Bronchial epithelial cell (primary cell): ENCODE data around the gene ZFP62. TPM values are rescaled to one million over a fixed set of nuclear protein-coding genes. Genes with fewer than 3 reads are reported as not detected.

Experiments used
- DNase-seq: peaks from one replicate; pipeline ENCODE4 v3.0.0-alpha.2; 2010; ENCODE audit warnings: low read depth
- FAIRE-seq: peaks from 2 replicates; lab custom pipeline; 2011; peaks lifted over from hg19 to GRCh38; lab: Jason Lieb, UNC
- H3K27me3 ChIP-seq: 2 replicates; pipeline ENCODE4 v1.5.1; 2011; ENCODE audit warnings: low read length; ENCODE audit not compliant: control insufficient read depth, insufficient read depth
- H3K36me3 ChIP-seq: 2 replicates; pipeline ENCODE4 v1.5.1; 2011; ENCODE audit warnings: low read length; ENCODE audit not compliant: control insufficient read depth, insufficient read depth
- H3K4me3 ChIP-seq: 2 replicates; pipeline ENCODE4 v1.5.1; 2011; ENCODE audit warnings: mild to moderate bottlenecking, low read depth, low read length, control low read depth
- total RNA-seq: library from RNA; depleted of rRNA; stranded (reverse); fragments of >200 nt; gene quantifications from 2 replicates; pipeline ENCODE4 v1.2.1, GENCODE V29; 2014
- TF ChIP-seq, protein P1 (sequence below): IDR thresholded peaks from 2 replicates; pipeline ENCODE4 v1.5.1; 2011; ENCODE audit warnings: mild to moderate bottlenecking, moderate library complexity, low read length, control low read depth, inconsistent platforms; ENCODE audit not compliant: insufficient read depth, severe bottlenecking

ZFP62 gene
- total RNA-seq, 1 donor from 2014 or later = 21.3 TPM

DNA sequence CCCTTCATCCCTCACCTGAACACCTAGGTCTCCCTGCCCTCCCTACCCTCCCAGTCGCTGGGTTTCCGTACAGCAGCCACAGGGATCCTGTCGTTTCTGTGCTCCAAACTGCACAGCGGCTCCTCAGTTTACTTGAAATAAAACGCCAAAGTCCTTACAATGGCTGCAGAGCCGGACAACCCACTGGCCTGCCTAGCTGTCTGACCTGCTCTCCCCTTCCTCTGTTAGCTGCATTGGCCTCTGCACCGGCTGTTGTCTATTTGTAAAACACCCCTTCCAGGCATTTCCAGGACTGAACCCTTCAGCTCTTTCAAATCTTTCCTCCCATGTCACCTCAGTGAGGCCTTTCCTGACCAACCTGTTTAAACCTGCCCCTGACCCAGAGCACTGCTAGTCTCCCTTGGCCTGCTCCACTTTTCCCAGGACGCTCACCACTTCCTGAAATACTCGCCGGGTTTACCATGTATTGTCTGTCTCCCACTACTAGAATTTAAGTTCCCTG, 49.4 kb downstream of the ZFP62 start:
- TF ChIP-seq, protein P1, sequence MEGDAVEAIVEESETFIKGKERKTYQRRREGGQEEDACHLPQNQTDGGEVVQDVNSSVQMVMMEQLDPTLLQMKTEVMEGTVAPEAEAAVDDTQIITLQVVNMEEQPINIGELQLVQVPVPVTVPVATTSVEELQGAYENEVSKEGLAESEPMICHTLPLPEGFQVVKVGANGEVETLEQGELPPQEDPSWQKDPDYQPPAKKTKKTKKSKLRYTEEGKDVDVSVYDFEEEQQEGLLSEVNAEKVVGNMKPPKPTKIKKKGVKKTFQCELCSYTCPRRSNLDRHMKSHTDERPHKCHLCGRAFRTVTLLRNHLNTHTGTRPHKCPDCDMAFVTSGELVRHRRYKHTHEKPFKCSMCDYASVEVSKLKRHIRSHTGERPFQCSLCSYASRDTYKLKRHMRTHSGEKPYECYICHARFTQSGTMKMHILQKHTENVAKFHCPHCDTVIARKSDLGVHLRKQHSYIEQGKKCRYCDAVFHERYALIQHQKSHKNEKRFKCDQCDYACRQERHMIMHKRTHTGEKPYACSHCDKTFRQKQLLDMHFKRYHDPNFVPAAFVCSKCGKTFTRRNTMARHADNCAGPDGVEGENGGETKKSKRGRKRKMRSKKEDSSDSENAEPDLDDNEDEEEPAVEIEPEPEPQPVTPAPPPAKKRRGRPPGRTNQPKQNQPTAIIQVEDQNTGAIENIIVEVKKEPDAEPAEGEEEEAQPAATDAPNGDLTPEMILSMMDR = no peak
- H3K27me3 ChIP-seq = no peaks in the 10 kb centered on the region
- H3K36me3 ChIP-seq = no peaks in the 10 kb centered on the region
- no peak overlapping the region for H3K4me3 ChIP-seq
- FAIRE-seq (no peak), DNase-seq (peak; percentile 72)

DNA sequence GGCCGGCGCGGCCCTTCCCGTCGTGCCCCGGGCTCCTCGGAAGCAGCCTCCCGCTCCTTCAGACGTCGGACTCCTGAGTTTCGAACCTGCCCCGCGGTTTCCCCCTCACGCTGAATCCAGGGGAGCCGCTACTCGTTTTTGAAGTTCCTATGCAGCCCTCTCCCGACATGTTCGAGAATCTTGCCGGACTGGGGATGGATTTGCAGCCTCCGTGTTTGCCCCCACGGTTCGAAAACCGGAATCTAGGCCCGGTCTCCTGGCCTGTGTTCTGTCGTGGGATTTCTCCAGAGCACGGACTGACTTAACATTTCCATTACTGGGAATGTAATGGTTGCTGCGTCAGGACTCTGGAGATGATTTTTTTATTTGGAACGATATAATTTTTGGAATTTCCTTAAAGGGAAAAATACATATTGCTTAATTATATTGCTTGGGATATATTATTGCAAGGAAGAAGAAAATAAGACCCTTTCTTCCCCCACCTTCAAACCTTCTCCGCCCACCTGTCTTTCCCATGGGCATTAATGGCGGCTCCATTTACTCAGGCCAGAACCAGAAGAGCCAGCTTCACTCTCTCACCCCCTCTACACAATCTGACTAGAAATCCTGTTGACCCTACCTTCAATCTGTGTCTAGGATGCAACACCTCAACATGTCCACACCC, 50.0 kb downstream of the ZFP62 start:
- H3K4me3 ChIP-seq = peak overlapping the region; percentile 79
- no peaks in the 10 kb centered on the region for H3K36me3 ChIP-seq
- no peaks in the 10 kb centered on the region for H3K27me3 ChIP-seq
- DNase-seq = no peak
- no peak for FAIRE-seq
- TF ChIP-seq, protein P1 = no peak

DNA sequence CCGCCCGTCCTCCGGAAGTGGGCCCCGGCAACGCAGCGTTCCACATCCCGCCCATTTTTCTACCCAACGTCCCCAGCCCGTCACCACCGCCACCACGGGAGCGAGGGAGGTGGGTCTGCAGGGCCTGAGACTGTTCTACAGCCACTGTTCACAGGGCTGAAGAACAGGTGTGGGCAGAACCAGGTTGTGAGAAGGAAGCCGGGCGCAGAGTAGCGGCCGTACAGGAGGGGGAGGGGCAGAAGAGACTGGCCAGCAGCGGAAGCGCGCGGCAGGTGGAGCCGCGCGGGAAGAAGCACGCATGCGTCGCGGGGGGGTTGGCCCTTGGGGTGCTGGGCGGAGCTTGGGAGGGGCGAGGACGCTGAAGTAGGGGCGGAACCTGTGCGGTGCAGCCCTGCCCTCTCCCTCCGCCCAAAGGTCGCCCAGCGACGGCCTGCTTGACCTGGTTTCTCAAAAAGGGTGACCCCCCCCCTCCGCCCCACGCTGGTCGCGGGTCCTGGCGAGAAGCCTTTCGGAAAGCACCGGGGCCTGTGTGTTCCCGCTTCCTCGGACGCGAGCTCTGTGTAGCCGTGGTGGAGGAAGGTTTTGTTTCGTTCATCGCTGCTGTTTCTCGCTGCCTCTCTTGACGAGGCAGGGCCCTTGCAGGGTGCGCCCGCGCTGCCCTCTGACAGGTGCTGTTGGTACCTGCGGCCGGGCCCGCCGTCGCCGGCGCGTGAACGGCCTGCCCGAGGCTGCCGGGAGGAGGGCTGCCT, 50.7 kb downstream of the ZFP62 start:
- DNase-seq = peak; percentile 80
- TF ChIP-seq, protein P1 = no peak
- H3K36me3 ChIP-seq = no peaks in the 10 kb centered on the region
- H3K27me3 ChIP-seq = no peaks in the 10 kb centered on the region
- FAIRE-seq = no peak
- H3K4me3 ChIP-seq = peak overlapping the region; percentile 79

DNA sequence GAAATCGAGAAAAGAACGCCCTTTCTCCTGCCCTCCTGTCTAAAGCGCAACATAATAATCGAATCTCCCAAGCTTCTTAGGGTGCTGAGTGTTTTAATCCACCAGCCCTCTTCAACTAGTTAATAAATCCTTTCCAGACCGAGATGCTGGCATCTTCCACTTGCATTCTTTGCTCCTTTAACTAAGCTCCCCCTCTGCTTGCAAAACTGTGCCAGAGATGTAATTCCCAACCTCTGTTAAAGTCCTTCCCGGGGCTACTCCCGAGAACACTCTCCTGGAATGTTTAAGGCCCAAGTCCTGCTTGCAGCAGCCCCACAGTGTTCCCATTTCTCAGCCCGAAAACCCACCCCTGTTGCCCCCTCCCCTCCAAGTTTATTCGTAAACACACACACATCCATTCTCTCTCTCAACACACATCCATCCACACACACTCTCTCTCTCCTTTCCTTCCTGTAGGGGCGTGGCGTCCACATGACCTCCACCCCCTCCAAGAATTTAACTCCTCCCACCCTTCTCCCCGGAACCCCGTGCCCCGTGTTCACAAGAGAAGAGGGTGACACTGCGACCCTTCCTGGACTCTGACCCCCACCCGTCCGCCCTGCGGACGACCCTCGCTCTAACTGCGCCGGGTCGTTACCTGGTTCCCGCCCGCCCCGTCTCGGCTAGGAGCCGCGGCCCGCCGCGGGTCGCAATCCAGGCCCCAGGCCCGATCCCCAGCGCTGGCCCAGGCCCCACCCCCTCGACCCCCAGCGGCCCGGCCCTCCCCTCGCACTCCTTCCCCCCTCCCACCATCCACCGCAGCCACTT, 51.5 kb downstream of the ZFP62 start:
- no peaks in the 10 kb centered on the region for H3K27me3 ChIP-seq
- peak overlapping the region; percentile 79 for H3K4me3 ChIP-seq
- FAIRE-seq = no peak
- peak; percentile 83 for DNase-seq
- TF ChIP-seq, protein P1 = no peak
- H3K36me3 ChIP-seq = no peaks in the 10 kb centered on the region

DNA sequence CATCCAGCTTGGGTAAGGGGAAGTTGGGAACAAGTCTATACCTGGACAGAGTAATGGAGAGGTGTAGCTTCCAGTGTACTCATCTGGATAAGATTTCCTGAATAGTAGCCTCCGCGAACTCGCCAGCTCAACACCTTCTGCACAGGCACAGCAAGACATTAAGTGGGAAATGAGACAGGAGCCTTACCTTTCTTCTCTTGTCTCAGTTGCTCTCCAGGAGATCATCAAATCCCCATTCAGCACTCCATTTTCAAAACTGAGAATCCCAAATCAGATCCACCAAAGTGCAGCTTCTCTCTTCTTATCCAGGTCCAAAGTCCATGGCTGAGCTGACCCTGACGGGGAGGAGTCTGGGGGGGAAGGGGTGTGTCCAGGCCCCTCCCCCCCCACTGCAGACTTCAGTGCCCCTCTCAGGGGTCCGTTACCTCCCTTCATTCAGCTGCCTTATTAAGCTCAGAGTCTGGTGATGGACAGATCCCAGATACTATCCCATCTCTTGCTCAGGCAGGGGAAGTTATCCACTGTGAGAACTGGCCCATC, 52.5 kb downstream of the ZFP62 start:
- H3K4me3 ChIP-seq = peak overlapping the region; percentile 79
- FAIRE-seq = no peak
- H3K36me3 ChIP-seq = peaks cover 2% of the 10 kb centered on the region
- DNase-seq = peak; percentile 88
- TF ChIP-seq, protein P1 = no peak
- no peaks in the 10 kb centered on the region for H3K27me3 ChIP-seq
